Measurements from ENCODE around the gene CRYBG2. TPM values are rescaled to one million over a fixed set of nuclear protein-coding genes. Genes with fewer than 3 reads are reported as not detected.

The CRYBG2 gene
- total RNA-seq, 1 experiment from 2014 or later, result 21.1 TPM

- TF ChIP-seq, protein P1, sequence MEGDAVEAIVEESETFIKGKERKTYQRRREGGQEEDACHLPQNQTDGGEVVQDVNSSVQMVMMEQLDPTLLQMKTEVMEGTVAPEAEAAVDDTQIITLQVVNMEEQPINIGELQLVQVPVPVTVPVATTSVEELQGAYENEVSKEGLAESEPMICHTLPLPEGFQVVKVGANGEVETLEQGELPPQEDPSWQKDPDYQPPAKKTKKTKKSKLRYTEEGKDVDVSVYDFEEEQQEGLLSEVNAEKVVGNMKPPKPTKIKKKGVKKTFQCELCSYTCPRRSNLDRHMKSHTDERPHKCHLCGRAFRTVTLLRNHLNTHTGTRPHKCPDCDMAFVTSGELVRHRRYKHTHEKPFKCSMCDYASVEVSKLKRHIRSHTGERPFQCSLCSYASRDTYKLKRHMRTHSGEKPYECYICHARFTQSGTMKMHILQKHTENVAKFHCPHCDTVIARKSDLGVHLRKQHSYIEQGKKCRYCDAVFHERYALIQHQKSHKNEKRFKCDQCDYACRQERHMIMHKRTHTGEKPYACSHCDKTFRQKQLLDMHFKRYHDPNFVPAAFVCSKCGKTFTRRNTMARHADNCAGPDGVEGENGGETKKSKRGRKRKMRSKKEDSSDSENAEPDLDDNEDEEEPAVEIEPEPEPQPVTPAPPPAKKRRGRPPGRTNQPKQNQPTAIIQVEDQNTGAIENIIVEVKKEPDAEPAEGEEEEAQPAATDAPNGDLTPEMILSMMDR (IDR thresholded peaks at IDR 0.05), result no peak
- TF ChIP-seq ZNF425 (CRISPR knock-in tag; conservative IDR thresholded peaks at IDR 0.05), result no peak
- TF ChIP-seq, protein P2, sequence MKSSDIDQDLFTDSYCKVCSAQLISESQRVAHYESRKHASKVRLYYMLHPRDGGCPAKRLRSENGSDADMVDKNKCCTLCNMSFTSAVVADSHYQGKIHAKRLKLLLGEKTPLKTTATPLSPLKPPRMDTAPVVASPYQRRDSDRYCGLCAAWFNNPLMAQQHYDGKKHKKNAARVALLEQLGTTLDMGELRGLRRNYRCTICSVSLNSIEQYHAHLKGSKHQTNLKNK (CRISPR knock-in tag; IDR thresholded peaks at IDR 0.05), result no peak
- TF ChIP-seq NR3C1 (CRISPR knock-in tag; conservative IDR thresholded peaks at IDR 0.05; ENCODE audit: low read depth), result no peak
- no peak for TF ChIP-seq EMX1 (CRISPR knock-in tag; IDR thresholded peaks at IDR 0.05)
- peak; percentile 90; the same call in 1 of the 2 replicates for TF ChIP-seq ZNF423 (CRISPR knock-in tag; IDR thresholded peaks at IDR 0.05)
- peak; percentile 81 for TF ChIP-seq USF1 (CRISPR knock-in tag; IDR thresholded peaks at IDR 0.05)
- TF ChIP-seq MYBL2 (CRISPR knock-in tag; IDR thresholded peaks at IDR 0.05), result peak; percentile 75
- no peak for TF ChIP-seq IRF2 (CRISPR knock-in tag; IDR thresholded peaks at IDR 0.05; ENCODE audit: borderline replicate concordance, low read depth)
- no peak for TF ChIP-seq GTF2I (CRISPR knock-in tag; conservative IDR thresholded peaks at IDR 0.05)
- peak; percentile 89 for TF ChIP-seq CREB1 (CRISPR knock-in tag; IDR thresholded peaks at IDR 0.05)
- no peak for TF ChIP-seq PREB (CRISPR knock-in tag; IDR thresholded peaks at IDR 0.05; ENCODE audit: borderline replicate concordance)
- TF ChIP-seq CREM (CRISPR knock-in tag; IDR thresholded peaks at IDR 0.05), result peak; percentile 64; the same call in 1 of the 2 replicates
- no peak for TF ChIP-seq NFATC4 (CRISPR knock-in tag; IDR thresholded peaks at IDR 0.05)
- TF ChIP-seq JUN (CRISPR knock-in tag; IDR thresholded peaks at IDR 0.05), result peak; percentile 39; the same call in 1 of the 2 replicates
- no peak for TF ChIP-seq GRHL2 (CRISPR knock-in tag; IDR thresholded peaks at IDR 0.05; ENCODE audit: insufficient replicate concordance, severe bottlenecking)
- TF ChIP-seq NFE2L1 (CRISPR knock-in tag; IDR thresholded peaks at IDR 0.05), result peak; percentile 69; the same call in 1 of the 2 replicates
- TF ChIP-seq FOXP1 (CRISPR knock-in tag; IDR thresholded peaks at IDR 0.05; ENCODE audit: borderline replicate concordance), result peak; percentile 95; the same call in 1 of the 2 replicates
- peak; percentile 96 for TF ChIP-seq IRF1 (CRISPR knock-in tag; IDR thresholded peaks at IDR 0.05)
- TF ChIP-seq, protein P3, sequence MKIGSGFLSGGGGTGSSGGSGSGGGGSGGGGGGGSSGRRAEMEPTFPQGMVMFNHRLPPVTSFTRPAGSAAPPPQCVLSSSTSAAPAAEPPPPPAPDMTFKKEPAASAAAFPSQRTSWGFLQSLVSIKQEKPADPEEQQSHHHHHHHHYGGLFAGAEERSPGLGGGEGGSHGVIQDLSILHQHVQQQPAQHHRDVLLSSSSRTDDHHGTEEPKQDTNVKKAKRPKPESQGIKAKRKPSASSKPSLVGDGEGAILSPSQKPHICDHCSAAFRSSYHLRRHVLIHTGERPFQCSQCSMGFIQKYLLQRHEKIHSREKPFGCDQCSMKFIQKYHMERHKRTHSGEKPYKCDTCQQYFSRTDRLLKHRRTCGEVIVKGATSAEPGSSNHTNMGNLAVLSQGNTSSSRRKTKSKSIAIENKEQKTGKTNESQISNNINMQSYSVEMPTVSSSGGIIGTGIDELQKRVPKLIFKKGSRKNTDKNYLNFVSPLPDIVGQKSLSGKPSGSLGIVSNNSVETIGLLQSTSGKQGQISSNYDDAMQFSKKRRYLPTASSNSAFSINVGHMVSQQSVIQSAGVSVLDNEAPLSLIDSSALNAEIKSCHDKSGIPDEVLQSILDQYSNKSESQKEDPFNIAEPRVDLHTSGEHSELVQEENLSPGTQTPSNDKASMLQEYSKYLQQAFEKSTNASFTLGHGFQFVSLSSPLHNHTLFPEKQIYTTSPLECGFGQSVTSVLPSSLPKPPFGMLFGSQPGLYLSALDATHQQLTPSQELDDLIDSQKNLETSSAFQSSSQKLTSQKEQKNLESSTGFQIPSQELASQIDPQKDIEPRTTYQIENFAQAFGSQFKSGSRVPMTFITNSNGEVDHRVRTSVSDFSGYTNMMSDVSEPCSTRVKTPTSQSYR (CRISPR knock-in tag; IDR thresholded peaks at IDR 0.05), result peak; percentile 76; the same call in 1 of the 2 replicates
- peak; percentile 95 for TF ChIP-seq TEAD1 (CRISPR knock-in tag; IDR thresholded peaks at IDR 0.05)
- TF ChIP-seq TCF7 (CRISPR knock-in tag; IDR thresholded peaks at IDR 0.05; ENCODE audit: low read depth), result no peak
- TF ChIP-seq, protein P4, sequence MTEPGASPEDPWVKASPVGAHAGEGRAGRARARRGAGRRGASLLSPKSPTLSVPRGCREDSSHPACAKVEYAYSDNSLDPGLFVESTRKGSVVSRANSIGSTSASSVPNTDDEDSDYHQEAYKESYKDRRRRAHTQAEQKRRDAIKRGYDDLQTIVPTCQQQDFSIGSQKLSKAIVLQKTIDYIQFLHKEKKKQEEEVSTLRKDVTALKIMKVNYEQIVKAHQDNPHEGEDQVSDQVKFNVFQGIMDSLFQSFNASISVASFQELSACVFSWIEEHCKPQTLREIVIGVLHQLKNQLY (CRISPR knock-in tag; IDR thresholded peaks at IDR 0.05), result no peak
- TF ChIP-seq ZBTB21 (CRISPR knock-in tag; IDR thresholded peaks at IDR 0.05; ENCODE audit: borderline replicate concordance), result no peak
- no peak for TF ChIP-seq SOX15 (CRISPR knock-in tag; IDR thresholded peaks at IDR 0.05)
- TF ChIP-seq JAZF1 (CRISPR knock-in tag; IDR thresholded peaks at IDR 0.05), result no peak
Observed at GRCh38 chr1:26336477-26337205, 17.3 kb downstream of the CRYBG2 start (continued).

All from WTC11 (cell line).